HEK293 (cell line): ENCODE data around the gene ADAMTS17.

ENCODE experiments used
- HOXA7 ChIP-seq: sonication (generic); formaldehyde crosslinking; IDR thresholded peaks from 2 replicates; pipeline ENCODE4 v1.8.1; 2022; ENCODE audit warnings: missing genetic modification reagents, borderline replicate concordance
- ZNF24 ChIP-seq: fragments of 450-650 bp; formaldehyde crosslinking; IDR thresholded peaks from 2 replicates; pipeline ENCODE4 v1.5.1; 2016; ENCODE audit warnings: missing biosample characterization, missing genetic modification characterization

DNA sequence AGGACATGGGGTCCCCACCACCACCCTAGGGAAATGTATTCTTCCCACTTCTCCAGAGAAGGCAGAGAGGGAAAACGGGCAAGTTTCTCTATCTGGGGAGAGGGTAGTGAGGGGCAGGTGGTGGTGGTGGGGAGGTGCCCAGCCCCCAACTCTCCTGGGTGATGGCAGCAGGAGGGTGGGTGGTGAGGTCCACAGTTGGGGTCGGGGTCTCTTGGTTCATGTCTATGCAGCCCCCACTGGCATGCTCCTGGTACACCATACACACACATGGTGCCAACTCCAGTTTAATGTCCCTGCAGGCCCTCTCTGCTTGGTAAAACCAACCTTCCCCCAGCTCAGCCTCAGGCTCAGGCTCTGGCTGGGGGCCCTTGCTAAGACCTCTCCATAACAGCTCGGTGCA lies 354.1 kb downstream of the ADAMTS17 start:
- TF ChIP-seq ZNF24: no peak
- no peak for TF ChIP-seq HOXA7
